GM12865 (cell line): Measurements from ENCODE around the gene PLBD1.

ENCODE experiments used
- DNase-seq: peaks from one replicate; pipeline ENCODE4 v3.0.0; 2010; ENCODE audit warnings: low read depth
- H3K4me3 ChIP-seq: 2 replicates; pipeline ENCODE4 v1.5.1; 2011; ENCODE audit warnings: mild to moderate bottlenecking, low read depth, low read length, control low read depth
- TF ChIP-seq, protein P1 (sequence below): IDR thresholded peaks from 2 replicates; pipeline ENCODE4 v1.5.1; 2011; ENCODE audit warnings: low read length, control low read depth, low read depth, inconsistent platforms; ENCODE audit not compliant: insufficient read depth; ENCODE audit errors: missing control alignments

The PLBD1 gene

DNA sequence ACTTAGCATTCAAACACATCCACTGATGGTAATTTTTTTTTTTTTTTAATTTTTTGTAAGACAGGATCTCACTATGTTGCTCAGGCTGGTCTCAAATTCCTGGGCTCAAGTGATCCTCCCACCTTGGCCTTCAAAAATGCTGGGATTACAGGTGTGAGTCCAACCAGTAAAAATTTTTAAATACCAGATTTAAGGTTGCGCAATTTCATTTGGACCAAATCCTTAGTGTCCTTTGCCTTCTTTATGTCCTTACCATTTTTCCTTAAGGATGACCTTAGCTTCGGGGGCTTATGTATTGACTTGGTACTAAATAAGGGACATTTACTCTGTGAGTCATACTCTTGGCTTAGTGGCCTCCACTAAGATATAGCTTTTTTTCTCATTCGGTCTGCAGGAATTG, 4.1 kb upstream of the PLBD1 start:
- DNase-seq = no peak
- no peak overlapping the region for H3K4me3 ChIP-seq

DNA sequence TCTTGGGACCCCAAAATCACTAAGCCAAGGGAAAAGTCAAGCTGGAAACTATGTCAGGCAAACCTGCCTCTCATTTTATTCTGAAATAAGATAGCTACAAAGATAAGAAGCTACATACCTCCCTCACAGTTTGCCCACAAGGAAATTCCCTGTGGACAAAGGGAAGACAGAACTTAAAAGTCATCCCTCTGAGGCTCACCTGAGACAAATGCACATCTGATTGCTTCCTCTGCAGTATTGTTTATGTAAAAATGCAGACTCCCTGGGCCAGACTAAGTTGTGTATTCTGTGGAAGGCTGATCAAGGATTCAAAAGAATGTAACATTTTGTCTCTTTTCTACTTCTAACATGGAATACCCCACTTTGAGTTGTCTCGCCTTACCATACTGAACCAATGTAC, 2.5 kb upstream of the PLBD1 start:
- no peak overlapping the region for H3K4me3 ChIP-seq
- TF ChIP-seq, protein P1, sequence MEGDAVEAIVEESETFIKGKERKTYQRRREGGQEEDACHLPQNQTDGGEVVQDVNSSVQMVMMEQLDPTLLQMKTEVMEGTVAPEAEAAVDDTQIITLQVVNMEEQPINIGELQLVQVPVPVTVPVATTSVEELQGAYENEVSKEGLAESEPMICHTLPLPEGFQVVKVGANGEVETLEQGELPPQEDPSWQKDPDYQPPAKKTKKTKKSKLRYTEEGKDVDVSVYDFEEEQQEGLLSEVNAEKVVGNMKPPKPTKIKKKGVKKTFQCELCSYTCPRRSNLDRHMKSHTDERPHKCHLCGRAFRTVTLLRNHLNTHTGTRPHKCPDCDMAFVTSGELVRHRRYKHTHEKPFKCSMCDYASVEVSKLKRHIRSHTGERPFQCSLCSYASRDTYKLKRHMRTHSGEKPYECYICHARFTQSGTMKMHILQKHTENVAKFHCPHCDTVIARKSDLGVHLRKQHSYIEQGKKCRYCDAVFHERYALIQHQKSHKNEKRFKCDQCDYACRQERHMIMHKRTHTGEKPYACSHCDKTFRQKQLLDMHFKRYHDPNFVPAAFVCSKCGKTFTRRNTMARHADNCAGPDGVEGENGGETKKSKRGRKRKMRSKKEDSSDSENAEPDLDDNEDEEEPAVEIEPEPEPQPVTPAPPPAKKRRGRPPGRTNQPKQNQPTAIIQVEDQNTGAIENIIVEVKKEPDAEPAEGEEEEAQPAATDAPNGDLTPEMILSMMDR = no peak
- DNase-seq = no peak

More for the DNA sequence above, 4.1 kb upstream of the PLBD1 start:
- TF ChIP-seq, protein P1 = no peak

DNA sequence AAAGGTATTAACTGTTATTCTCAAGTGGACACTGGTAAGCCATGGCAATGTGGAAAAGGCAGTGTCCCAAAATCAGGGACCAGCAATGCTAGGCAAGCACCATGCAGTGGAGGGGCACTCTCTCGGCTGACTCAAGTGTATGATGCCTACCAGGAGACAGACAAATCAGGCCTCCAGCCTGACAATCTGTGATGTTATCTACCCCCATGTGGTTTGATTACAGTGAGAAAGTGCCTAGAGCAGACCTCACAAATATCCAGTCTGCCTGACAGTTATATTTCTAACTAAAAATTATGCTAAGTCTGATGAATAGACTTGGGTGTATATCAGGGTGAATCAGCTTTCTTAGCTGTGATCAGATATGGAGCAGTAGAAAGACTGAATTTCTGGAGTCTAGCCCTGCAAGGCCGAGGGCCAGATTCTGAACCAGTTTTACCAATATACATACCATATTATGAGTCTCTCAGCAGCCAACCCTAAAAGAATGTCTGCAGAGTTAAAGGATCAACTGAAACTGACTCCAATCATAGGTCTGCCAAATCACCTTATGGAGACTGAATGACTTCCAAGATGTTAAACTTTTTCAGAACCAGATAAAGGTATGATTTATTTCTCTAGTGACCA, 3.2 kb downstream of the PLBD1 start:
- H3K4me3 ChIP-seq = no peak overlapping the region
- no peak for DNase-seq
- TF ChIP-seq, protein P1 = no peak

DNA sequence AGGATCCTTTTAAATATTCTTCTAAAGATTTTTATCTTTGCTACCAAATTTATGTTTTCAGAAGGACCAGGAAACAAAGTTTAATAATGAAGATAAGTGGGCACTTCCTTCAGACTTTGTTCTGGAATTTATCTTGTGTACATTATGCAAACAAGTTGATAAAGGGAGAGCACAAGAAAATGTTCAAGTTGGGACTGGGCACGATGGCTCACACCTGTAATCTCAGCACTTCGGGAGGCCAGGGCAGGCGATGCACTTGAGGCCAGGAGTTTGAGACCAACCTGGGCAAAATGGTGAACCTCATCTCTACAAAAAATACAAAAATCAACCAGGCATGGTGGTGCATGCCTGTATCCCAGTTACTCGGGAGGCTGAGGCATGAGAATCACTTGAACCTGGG, 4.6 kb downstream of the PLBD1 start:
- TF ChIP-seq, protein P1 = no peak
- no peak for DNase-seq
- no peak overlapping the region for H3K4me3 ChIP-seq

DNA sequence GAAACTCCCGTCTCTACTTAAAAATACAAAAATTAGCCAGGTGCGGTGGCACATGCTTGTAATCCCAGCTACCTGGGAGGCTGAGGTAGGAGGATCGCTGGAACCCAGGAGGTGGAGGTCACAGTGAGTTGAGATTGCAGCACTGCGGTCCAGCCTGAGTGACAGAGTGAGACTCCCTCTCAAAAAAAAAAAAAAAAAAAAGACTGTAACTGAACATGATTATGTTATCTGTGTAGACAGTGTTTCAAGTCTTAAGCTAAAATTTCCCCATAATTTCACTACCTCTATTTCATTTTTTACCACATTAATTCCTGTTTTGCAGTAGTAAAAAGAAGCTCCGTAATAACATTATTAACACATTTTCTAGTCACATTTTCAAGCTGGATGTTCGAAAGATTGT, 5.4 kb downstream of the PLBD1 start:
- no peak for DNase-seq
- TF ChIP-seq, protein P1 = no peak
- no peak overlapping the region for H3K4me3 ChIP-seq

DNA sequence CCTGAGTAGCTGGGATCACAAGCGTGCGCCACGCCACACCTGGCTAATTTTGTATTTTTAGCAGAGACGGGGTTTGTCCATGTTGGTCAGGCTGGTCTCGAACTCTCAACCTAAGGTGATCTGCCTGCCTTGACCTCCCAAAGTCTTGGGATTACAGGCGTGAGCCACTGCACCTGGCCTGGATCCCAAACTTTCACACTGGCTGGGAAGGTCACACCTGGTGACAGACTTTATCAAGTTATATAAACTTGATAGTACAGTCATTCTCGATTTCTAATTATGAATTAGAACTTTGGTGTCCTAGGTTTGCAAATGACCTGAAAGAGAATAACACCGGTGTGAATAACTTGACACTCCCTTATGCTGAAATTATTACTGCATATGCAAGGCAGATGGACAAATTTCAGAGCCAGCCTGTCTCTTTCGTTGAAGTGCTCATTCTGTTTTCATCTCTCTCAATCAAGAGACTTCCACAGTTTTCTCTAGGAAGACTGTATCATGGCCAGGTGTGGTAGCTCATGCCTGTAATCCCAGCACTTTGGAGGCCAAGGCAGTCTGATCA, 5.9 kb downstream of the PLBD1 start:
- TF ChIP-seq, protein P1 = no peak
- H3K4me3 ChIP-seq = no peak overlapping the region
- DNase-seq = no peak
